Measurements from ENCODE around the gene S100A5.

The S100A5 gene

GRCh38 chr1:153547560-153548551, 7.1 kb upstream of the S100A5 start:
- ATAC-seq (no peak), DNase-seq (no peak)

- DNase-seq = no peak
- ATAC-seq = no peak
These were observed 6.2 kb upstream of the S100A5 start for GRCh38 chr1:153546796-153547559.

- no peak for DNase-seq
- no peak for ATAC-seq
These were observed 5.6 kb upstream of the S100A5 start for GRCh38 chr1:153546371-153546770.

GRCh38 chr1:153545067-153546055, 4.6 kb upstream of the S100A5 start, which contains the start of gene S100A4:
Gene S100A4 (minus strand): TSS chr1:153545806. CDS start chr1:153544794, 1,012 bp downstream.
- DNase-seq = peak; percentile 93
- peak; percentile 82 for ATAC-seq

GRCh38 chr1:153544453-153545066, 3.8 kb upstream of the S100A5 start:
- ATAC-seq (no peak), DNase-seq (peak; percentile 33)

- no peak for ATAC-seq
- peak; percentile 7 for DNase-seq
These were observed 3.0 kb upstream of the S100A5 start for GRCh38 chr1:153543736-153544135.

GRCh38 chr1:153542956-153543711, 2.4 kb upstream of the S100A5 start:
- ATAC-seq = no peak
- peak; percentile 12 for DNase-seq

GRCh38 chr1:153541641-153542590, 1.2 kb upstream of the S100A5 start:
- ATAC-seq (no peak), DNase-seq (peak; percentile 19)

GRCh38 chr1:153539395-153540093, 1.2 kb downstream of the S100A5 start:
- ATAC-seq (no peak), DNase-seq (peak; percentile 8)

GRCh38 chr1:153538315-153538821, 2.4 kb downstream of the S100A5 start:
- DNase-seq (no peak), ATAC-seq (no peak)

- no peak for DNase-seq
- ATAC-seq = no peak
These were observed 3.4 kb downstream of the S100A5 start for GRCh38 chr1:153537376-153537730.

- ATAC-seq (no peak), DNase-seq (no peak)
These were observed 3.9 kb downstream of the S100A5 start for GRCh38 chr1:153536671-153537375.

- DNase-seq = peak; percentile 85
- peak; percentile 77 for ATAC-seq
These were observed 4.6 kb downstream of the S100A5 start for GRCh38 chr1:153536012-153536670.

- peak; percentile 37 for ATAC-seq
These were observed 5.3 kb downstream of the S100A5 start, which contains the start of gene S100A6 for GRCh38 chr1:153535242-153536011. Gene S100A6 (minus strand): TSS chr1:153535991. CDS start chr1:153535339, 652 bp downstream.

GRCh38 chr1:153534925-153535241, 5.9 kb downstream of the S100A5 start:
- DNase-seq = no peak
- ATAC-seq = no peak

More at GRCh38 chr1:153535242-153536011, 5.3 kb downstream of the S100A5 start, which contains the start of gene S100A6:
- DNase-seq = peak; percentile 58

GRCh38 chr1:153534226-153534924, 6.4 kb downstream of the S100A5 start:
- ATAC-seq (no peak), DNase-seq (no peak)
